Measurements from ENCODE around the gene CSAD. TPM values are rescaled to one million over a fixed set of nuclear protein-coding genes. Genes with fewer than 3 reads are reported as not detected.

The CSAD gene
- total and polyA plus RNA-seq, 2 donors (not counting 1 experiment from before 2014, with no cell fraction given), result 57.0 to 64.6 TPM

- H3K9ac ChIP-seq (ENCODE audit: low read length), result peak overlapping the region; percentile 95
- H4K20me1 ChIP-seq (ENCODE audit: control insufficient read depth, insufficient read depth, low read length, poor library complexity, severe bottlenecking), result no peaks in the 10 kb centered on the region
- ChIA-PET CTCF (interaction anchor here (0.6 to 17.1 kb wide), 17 partner anchors 9 to 280 kb away, joined by 3 to 721 read pairs (median 6); partner anchors contain the start of genes AAAS, CSAD, ESPL1 and ITGB7), POLR2A (interaction anchor here (0.6 to 3.4 kb wide), 18 partner anchors 11 to 159 kb away, joined by 3 to 29 read pairs (median 7); partner anchors contain the start of genes AAAS, CSAD, ESPL1 and MYG1)
- H3K27ac ChIP-seq (ENCODE audit: low read length in 2 of 2), result peak overlapping the region; percentile 93 to 95
- H3K4me3 Mint-ChIP-seq, result peak overlapping the region; percentile 97
- H3K4me3 ChIP-seq (ENCODE audit: control extremely low read depth in 1 of 5, extremely low read depth in 1 of 5, insufficient read depth in 1 of 5, low read depth in 2 of 5, low read length in 4 of 5), result peak overlapping the region; percentile 63 to 100 (median 90)
- H3K79me2 ChIP-seq (ENCODE audit: control insufficient read depth, insufficient read depth, low read length), result no peaks in the 10 kb centered on the region
- DNase-seq (peak; percentile 92), ATAC-seq (ENCODE audit: low read depth) (peak; percentile 76)
- H3K27ac Mint-ChIP-seq, result peak overlapping the region; percentile 98
- intact Hi-C loops (cut with micrococcal nuclease), result loop anchor here (1.0 to 2.0 kb wide), 8 partner anchors 14 to 158 kb away; partner anchors contain the start of genes AAAS, CSAD, ESPL1 and ITGB7
- peak overlapping the region; percentile 98 for H3K4me2 ChIP-seq (replicated peaks; ENCODE audit: low read depth, low read length, poor library complexity, severe bottlenecking)
- H3K9me3 Mint-ChIP-seq (ENCODE audit: insufficient read depth), result no peaks in the 10 kb centered on the region
- H3K4me1 Mint-ChIP-seq, result peaks cover 53% of the 10 kb centered on the region
- peaks cover 39 to 56% of the 10 kb centered on the region in 2 donors for H3K4me1 ChIP-seq (ENCODE audit: control insufficient read depth in 2 of 2, insufficient read depth in 2 of 2, low read length in 2 of 2)
- no peaks in the 10 kb centered on the region for H3K27me3 Mint-ChIP-seq
- H2AFZ ChIP-seq (ENCODE audit: insufficient read depth, low read depth, low read length, poor library complexity, severe bottlenecking), result peak overlapping the region; percentile 97
- no peaks in the 10 kb centered on the region for H3K27me3 ChIP-seq (replicated peaks in 1 of 4; ENCODE audit: control extremely low read depth in 1 of 4, control insufficient read depth in 3 of 4, insufficient read depth in 4 of 4, low read length in 3 of 4)
- TF ChIP-seq EZH2 (IDR thresholded peaks at IDR 0.05; ENCODE audit: borderline replicate concordance, insufficient read depth, low read depth, low read length, poor library complexity, severe bottlenecking), result no peak
- TF ChIP-seq CTCF (IDR thresholded peaks at IDR 0.05), result no peak
- no peaks in the 10 kb centered on the region for H3K9me3 ChIP-seq (ENCODE audit: control extremely low read depth in 1 of 3, control insufficient read depth in 2 of 3, insufficient read depth in 1 of 3, low read length in 2 of 3)
- WGBS (ENCODE audit: insufficient coverage), result under 1% methylated on average over 32 of the region's 42 CpGs
- no peaks in the 10 kb centered on the region for H3K36me3 ChIP-seq (replicated peaks in 1 of 2; ENCODE audit: control extremely low read depth in 1 of 2, control insufficient read depth in 1 of 2, extremely low read depth in 1 of 2, insufficient read depth in 2 of 2, low read length in 1 of 2)
These were observed 40.0 kb upstream of the CSAD start for GRCh38 chr12:53220694-53221202.
